ENCODE measurements around the gene PACSIN1. TPM values are rescaled to one million over a fixed set of nuclear protein-coding genes. Genes with fewer than 3 reads are reported as not detected.

Gene PACSIN1
- total RNA-seq, 4 donors from 2014 or later: 1.2 TPM; not detected in 2

- peaks cover 41% of the 10 kb centered on the region for H3K27me3 ChIP-seq
- no peak for ATAC-seq
These were observed 46.9 kb downstream of the PACSIN1 start for GRCh38 chr6:34512738-34513115.

GRCh38 chr6:34513646-34514045, 47.8 kb downstream of the PACSIN1 start:
- Histone ChIP-seq H3K36me3 (no peaks in the 10 kb centered on the region), H3K27ac (no peak overlapping the region), H3K27me3 (peaks cover 42% of the 10 kb centered on the region), H3K4me3 (no peak overlapping the region), H3K4me1 (peaks cover 0 to 11% (median 0%) of the 10 kb centered on the region in 3 donors), H3K9me3 (no peaks in the 10 kb centered on the region)
- 92% methylated on average over 2 of the region's 4 CpGs; no CpG with 5 or more reads in 1 of the 2 donors for WGBS, 2 donors (ENCODE audit: low coverage in 1 of 2)
- no peak for ATAC-seq
- TF ChIP-seq CTCF (IDR thresholded peaks at IDR 0.05) (no peak), POLR2AphosphoS5 (IDR thresholded peaks at IDR 0.05) (no peak), EP300 (IDR thresholded peaks at IDR 0.05) (no peak), POLR2A (IDR thresholded peaks at IDR 0.05) (no peak)

More at GRCh38 chr6:34512738-34513115, 46.9 kb downstream of the PACSIN1 start:
- Histone ChIP-seq H3K9me3 (no peaks in the 10 kb centered on the region), H3K36me3 (no peaks in the 10 kb centered on the region), H3K27ac (no peak overlapping the region), H3K4me3 (no peak overlapping the region), H3K4me1 (peaks cover 0 to 11% (median 0%) of the 10 kb centered on the region in 3 donors)
- TF ChIP-seq CTCF (IDR thresholded peaks at IDR 0.05) (no peak), EP300 (IDR thresholded peaks at IDR 0.05) (no peak)
- WGBS, 2 donors (ENCODE audit: low coverage in 1 of 2): 81% methylated on average over 3 of the region's 5 CpGs; no CpG with 5 or more reads in 1 of the 2 donors

GRCh38 chr6:34514112-34514511, 48.2 kb downstream of the PACSIN1 start:
- Histone ChIP-seq H3K4me3 (no peak overlapping the region), H3K27ac (no peak overlapping the region), H3K4me1 (peaks cover 0 to 11% (median 0%) of the 10 kb centered on the region in 3 donors), H3K9me3 (no peaks in the 10 kb centered on the region), H3K36me3 (no peaks in the 10 kb centered on the region), H3K27me3 (peaks cover 42% of the 10 kb centered on the region)
- no peak for ATAC-seq
- WGBS, 2 donors (ENCODE audit: low coverage in 1 of 2): 84 to 89% methylated on average over 6 to 8 of the region's 8 CpGs
- no peak for TF ChIP-seq CTCF (IDR thresholded peaks at IDR 0.05)
- TF ChIP-seq POLR2A (IDR thresholded peaks at IDR 0.05): no peak
- no peak for TF ChIP-seq EP300 (IDR thresholded peaks at IDR 0.05)
- TF ChIP-seq POLR2AphosphoS5 (IDR thresholded peaks at IDR 0.05): no peak

GRCh38 chr6:34514593-34515472, 49.0 kb downstream of the PACSIN1 start:
- Histone ChIP-seq H3K9me3 (no peaks in the 10 kb centered on the region), H3K4me3 (peak overlapping the region in 1 of 2 donors; percentile 31), H3K27me3 (peaks cover 42% of the 10 kb centered on the region), H3K36me3 (no peaks in the 10 kb centered on the region), H3K27ac (no peak overlapping the region), H3K4me1 (peaks cover 0 to 11% (median 0%) of the 10 kb centered on the region in 3 donors)
- TF ChIP-seq EP300 (IDR thresholded peaks at IDR 0.05): no peak
- no peak for TF ChIP-seq POLR2AphosphoS5 (IDR thresholded peaks at IDR 0.05)
- no peak for TF ChIP-seq POLR2A (IDR thresholded peaks at IDR 0.05)
- TF ChIP-seq CTCF (IDR thresholded peaks at IDR 0.05): no peak
- WGBS, 2 donors (ENCODE audit: low coverage in 1 of 2): 8 to 35% methylated on average over 7 to 11 of the region's 34 CpGs
- ATAC-seq: no peak
